ENCODE results near the gene TMX2. TPM values are rescaled to one million over a fixed set of nuclear protein-coding genes. Genes with fewer than 3 reads are reported as not detected.

The TMX2 gene
- total RNA-seq, 1 donor from 2014 or later, result 65.3 TPM

GRCh38 chr11:57751176-57751575 lies 38.8 kb downstream of the TMX2 start:
- intact Hi-C loops (cut with DNase I), result no loop called here
- H3K36me3 ChIP-seq, result peaks cover 0 to under 1% of the 10 kb centered on the region in 2 donors
- H3K4me3 ChIP-seq, result no peak overlapping the region
- H3K9me3 ChIP-seq, result no peaks in the 10 kb centered on the region
- TF ChIP-seq, protein P1, sequence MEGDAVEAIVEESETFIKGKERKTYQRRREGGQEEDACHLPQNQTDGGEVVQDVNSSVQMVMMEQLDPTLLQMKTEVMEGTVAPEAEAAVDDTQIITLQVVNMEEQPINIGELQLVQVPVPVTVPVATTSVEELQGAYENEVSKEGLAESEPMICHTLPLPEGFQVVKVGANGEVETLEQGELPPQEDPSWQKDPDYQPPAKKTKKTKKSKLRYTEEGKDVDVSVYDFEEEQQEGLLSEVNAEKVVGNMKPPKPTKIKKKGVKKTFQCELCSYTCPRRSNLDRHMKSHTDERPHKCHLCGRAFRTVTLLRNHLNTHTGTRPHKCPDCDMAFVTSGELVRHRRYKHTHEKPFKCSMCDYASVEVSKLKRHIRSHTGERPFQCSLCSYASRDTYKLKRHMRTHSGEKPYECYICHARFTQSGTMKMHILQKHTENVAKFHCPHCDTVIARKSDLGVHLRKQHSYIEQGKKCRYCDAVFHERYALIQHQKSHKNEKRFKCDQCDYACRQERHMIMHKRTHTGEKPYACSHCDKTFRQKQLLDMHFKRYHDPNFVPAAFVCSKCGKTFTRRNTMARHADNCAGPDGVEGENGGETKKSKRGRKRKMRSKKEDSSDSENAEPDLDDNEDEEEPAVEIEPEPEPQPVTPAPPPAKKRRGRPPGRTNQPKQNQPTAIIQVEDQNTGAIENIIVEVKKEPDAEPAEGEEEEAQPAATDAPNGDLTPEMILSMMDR (IDR thresholded peaks at IDR 0.05), result no peak
- no peaks in the 10 kb centered on the region for H3K4me1 ChIP-seq
- H3K27me3 ChIP-seq, result no peaks in the 10 kb centered on the region
- DNase-seq (ENCODE audit: low spot score in 2 of 2), result no peak
- no peak overlapping the region for H3K27ac ChIP-seq

GRCh38 chr11:57751676-57752253 lies 39.4 kb downstream of the TMX2 start, which contains the start of gene BTBD18:
Gene BTBD18, minus strand, starts transcription at chr11:57751819. Its CDS starts 631 bp downstream, at chr11:57751188.
- no peak within 1 kb of the TSS for H3K4me3 ChIP-seq
- H3K9me3 ChIP-seq, result no peaks in the 10 kb centered on the region
- no peaks in the 10 kb centered on the region for H3K36me3 ChIP-seq
- no peak for DNase-seq (ENCODE audit: low spot score in 2 of 2)
- intact Hi-C loops (cut with DNase I), result no loop called here
- H3K27ac ChIP-seq, result no peak within 1 kb of the TSS
- TF ChIP-seq, protein P1 (IDR thresholded peaks at IDR 0.05), result peak in 1 of 3 experiments; percentile 30
- no peaks in the 10 kb centered on the region for H3K27me3 ChIP-seq
- no peaks in the 10 kb centered on the region for H3K4me1 ChIP-seq

DNA sequence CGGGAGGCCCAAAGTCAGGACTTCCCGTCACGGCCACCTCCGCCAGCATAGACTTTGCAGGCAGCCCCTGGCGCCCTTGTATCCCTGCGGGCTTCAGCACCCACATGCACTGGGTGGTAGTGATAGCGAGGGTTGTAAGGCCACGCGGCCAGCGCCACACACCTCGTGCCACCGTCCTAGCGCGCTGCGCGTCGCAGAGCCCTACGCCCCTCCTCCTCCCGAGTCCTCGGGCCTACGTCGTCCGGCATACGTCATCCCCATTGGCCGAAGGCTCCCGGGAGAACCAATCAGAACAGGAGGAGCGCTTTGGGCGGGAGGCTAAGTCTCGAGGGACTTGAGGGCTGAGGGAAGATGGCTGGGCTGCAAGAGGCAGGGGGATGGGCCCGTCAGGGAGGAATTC lies 40.6 kb downstream of the TMX2 start:
- H3K4me1 ChIP-seq, result no peaks in the 10 kb centered on the region
- TF ChIP-seq, protein P1 (IDR thresholded peaks at IDR 0.05), result no peak
- no peak overlapping the region for H3K27ac ChIP-seq
- no peak for DNase-seq (ENCODE audit: low spot score in 2 of 2)
- no peak overlapping the region for H3K4me3 ChIP-seq
- H3K9me3 ChIP-seq, result no peaks in the 10 kb centered on the region
- H3K27me3 ChIP-seq, result no peaks in the 10 kb centered on the region
- H3K36me3 ChIP-seq, result no peaks in the 10 kb centered on the region
- intact Hi-C loops (cut with DNase I), result no loop called here

GRCh38 chr11:57758174-57758573 lies 45.8 kb downstream of the TMX2 start:
- H3K9me3 ChIP-seq, result no peaks in the 10 kb centered on the region
- TF ChIP-seq, protein P1 (IDR thresholded peaks at IDR 0.05), result no peak
- no peak for DNase-seq (ENCODE audit: low spot score in 2 of 2)
- H3K27me3 ChIP-seq, result no peaks in the 10 kb centered on the region
- no peak overlapping the region for H3K4me3 ChIP-seq
- no peaks in the 10 kb centered on the region for H3K4me1 ChIP-seq
- H3K36me3 ChIP-seq, result no peaks in the 10 kb centered on the region
- intact Hi-C loops (cut with DNase I), result no loop called here
- no peak overlapping the region for H3K27ac ChIP-seq

DNA sequence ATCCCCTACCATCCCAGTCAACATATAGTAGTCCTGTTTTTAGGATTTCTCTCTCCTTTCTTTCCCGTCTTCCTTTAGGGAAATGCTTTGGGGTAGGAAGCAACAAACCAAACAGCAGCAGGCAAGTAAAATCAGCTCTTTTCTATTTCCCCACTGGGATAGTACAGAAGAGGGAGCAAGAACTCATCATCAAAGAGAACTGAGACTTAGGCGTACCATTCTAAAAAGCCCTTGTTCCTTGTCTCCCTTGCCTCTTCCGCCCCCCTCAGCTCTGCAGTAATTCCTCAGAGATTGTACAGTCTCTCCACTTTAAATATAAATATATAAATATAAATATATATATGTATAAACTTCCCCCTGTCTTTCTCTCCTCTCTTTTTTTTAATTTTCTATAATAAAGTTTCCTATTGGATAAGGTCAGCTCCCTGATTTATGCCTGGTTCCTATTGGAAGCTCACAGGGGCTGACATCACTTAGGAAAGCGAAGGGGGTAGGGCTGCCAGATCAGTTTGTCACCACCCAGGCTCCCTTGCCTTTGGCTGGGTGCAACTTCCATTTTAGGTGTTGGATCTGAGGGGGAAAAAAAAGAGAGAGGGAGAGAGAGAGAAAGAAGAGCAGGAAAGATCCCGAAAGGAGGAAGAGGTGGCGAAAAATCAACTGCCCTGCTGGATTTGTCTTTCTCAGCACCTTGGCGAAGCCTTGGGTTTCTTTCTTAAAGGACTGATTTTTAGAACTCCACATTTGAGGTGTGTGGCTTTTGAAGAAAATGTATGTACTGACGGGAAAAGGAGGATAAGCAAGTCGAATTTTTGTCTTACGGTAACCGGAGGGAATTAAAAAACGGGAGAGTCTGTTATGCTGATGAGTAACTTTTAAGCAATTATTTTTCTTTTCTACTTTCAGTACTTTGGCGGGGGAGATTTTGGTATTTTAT lies 49.2 kb downstream of the TMX2 start, which contains the start of gene CTNND1:
Gene CTNND1, plus strand, starts transcription at position 502 of the 934 bp plus-strand sequence. CDS start 29,677 bp downstream, outside the sequence.
- peak; percentile 68 to 95 for DNase-seq (ENCODE audit: low spot score in 2 of 2)
- no peaks in the 10 kb centered on the region for H3K9me3 ChIP-seq
- TF ChIP-seq, protein P1 (IDR thresholded peaks at IDR 0.05), result no peak
- intact Hi-C loops (cut with DNase I), result loop anchor here (1.0 to 5.0 kb wide), 7 partner anchors 17 to 816 kb away; partner anchors contain the start of genes LPXN, MED19, SELENOH and TMX2
- H3K4me3 ChIP-seq, result peak within 1 kb of the TSS; percentile 66 to 79
- peak within 1 kb of the TSS; percentile 87 to 96 for H3K27ac ChIP-seq
- no peaks in the 10 kb centered on the region for H3K27me3 ChIP-seq
- peaks cover 0 to 21% of the 10 kb centered on the region in 2 donors for H3K4me1 ChIP-seq
- no peaks in the 10 kb centered on the region for H3K36me3 ChIP-seq

All from ascending aorta (tissue), 2 donors.